Left renal pelvis (tissue), 4 donors: ENCODE data around the gene RCN1. TPM values are rescaled to one million over a fixed set of nuclear protein-coding genes. Genes with fewer than 3 reads are reported as not detected.

Experiments
- DNase-seq, 4 donors: peaks; one replicate each; pipeline ENCODE4 v3.0.0-alpha.2; 2013; ENCODE audit warnings: low read depth in 4 of 4, low spot score in 3 of 4
- polyA plus RNA-seq, 4 donors: library from polyadenylated mRNA; unstranded; fragments of 120-200 nt; gene quantifications; one replicate each; pipeline ENCODE4 v1.2.1, GENCODE V29; 2013; ENCODE audit not compliant: insufficient read length in 4 of 4

The RCN1 gene
- polyA plus RNA-seq, 4 donors = 188 to 273 (median 227) TPM

- DNase-seq = no peak
Measured at GRCh38 chr11:32151027-32151426, 60.2 kb downstream of the RCN1 start.

GRCh38 chr11:32152216-32152615 is 61.3 kb downstream of the RCN1 start:
- no peak for DNase-seq

- no peak for DNase-seq
Measured at GRCh38 chr11:32152821-32153220, 61.9 kb downstream of the RCN1 start.

GRCh38 chr11:32153747-32154146 is 62.9 kb downstream of the RCN1 start:
- no peak for DNase-seq

GRCh38 chr11:32154275-32154674 is 63.4 kb downstream of the RCN1 start:
- no peak for DNase-seq
